HCT116 (cell line): ENCODE results near the gene DDX1. TPM values are rescaled to one million over a fixed set of nuclear protein-coding genes. Genes with fewer than 3 reads are reported as not detected.

ENCODE experiments used
- ATAC-seq: fragments of 200-7000 bp; cut with Tn5 transposase; 2 replicates; pipeline ENCODE4 v1.9.1; 2020; ENCODE audit warnings: mild to moderate bottlenecking, moderate library complexity
- BruUV-seq: library from RNA; stranded (reverse); fragments of 400-500 nt; replicated peaks from 2 replicates; lab custom pipeline; 2021; lab: Mats Ljungman, UMichigan
- CTCF ChIA-PET: fragments of 300-600 bp; sonication (Branson Sonifier 250); formaldehyde crosslinking; loops from one replicate; lab custom pipeline; 2021; ENCODE audit warnings: antibody characterized with exemption; lab: Charles Lee
- POLR2A ChIA-PET: fragments of 300-600, 350-600 bp; sonication (Branson Sonifier 250); formaldehyde crosslinking; loops from one replicate; lab custom pipeline; 2021; ENCODE audit warnings: antibody characterized with exemption; lab: Charles Lee
- RAD21 ChIA-PET, 2 experiments: fragments of 300-600 bp; sonication (Branson Sonifier 250); formaldehyde crosslinking; loops; one replicate each; lab custom pipeline; 2023; ENCODE audit warnings: low total read pairs in 2 of 2; ENCODE audit not compliant: uncharacterized antibody in 2 of 2, unreplicated experiment in 2 of 2, low non-redundant PET in 1 of 2; lab: Charles Lee
- DNase-seq: peaks from one replicate; pipeline ENCODE4 v3.0.0-alpha.2; 2010; ENCODE audit warnings: low read depth, low spot score
- H2AFZ ChIP-seq: fragments of 200-600 bp; shearing (Covaris generic), sonication (generic); 2 replicates; pipeline ENCODE4 v1.6.1; 2017; ENCODE audit warnings: low read depth, mixed run types, mixed read lengths, antibody characterized with exemption, low read length; ENCODE audit not compliant: poor library complexity, severe bottlenecking
- H3K27ac ChIP-seq: 2 replicates; pipeline ENCODE4 v1.5.1; 2012; ENCODE audit warnings: low read depth, low read length
- H3K27me3 ChIP-seq: fragments of 200-600 bp; sonication (generic); 2 replicates; pipeline ENCODE4 v1.6.1; 2016; ENCODE audit warnings: mixed run types, low read length, mixed read lengths; ENCODE audit not compliant: insufficient read depth
- H3K36me3 ChIP-seq, 2 experiments: fragments of 200-500 bp in 1 of 2; fragments of 200-600 bp in 1 of 2; sonication (Bioruptor generic) in 1 of 2; sonication (generic) in 1 of 2; 2 replicates each; pipeline versions ENCODE4 v1.5.1 to v1.6.1; 2014 to 2016; ENCODE audit warnings: low read length in 2 of 2, inconsistent platforms in 1 of 2, mixed read lengths in 1 of 2, mixed run types in 1 of 2; ENCODE audit not compliant: insufficient read depth in 2 of 2, control insufficient read depth in 1 of 2
- H3K4me1 ChIP-seq, 2 experiments: fragments of 200-600 bp in 1 of 2; sonication (generic) in 1 of 2; 2 replicates each; pipeline versions ENCODE4 v1.5.1 to v1.6.1; 2012 to 2017; ENCODE audit warnings: low read length in 2 of 2, inconsistent platforms in 1 of 2, mild to moderate bottlenecking in 1 of 2, mixed read lengths in 1 of 2, mixed run types in 1 of 2, moderate library complexity in 1 of 2; ENCODE audit not compliant: insufficient read depth in 2 of 2, control insufficient read depth in 1 of 2
- H3K4me2 ChIP-seq: fragments of 200-600 bp; sonication (generic); 2 replicates; pipeline ENCODE4 v1.6.1; 2017; ENCODE audit warnings: mixed run types, low read length, mixed read lengths
- H3K4me3 ChIP-seq, 2 experiments: fragments of 200-600 bp in 1 of 2; sonication (generic) in 1 of 2; replicated peaks in 1 of 2; 2 replicates each; pipeline ENCODE4 v1.5.1; 2011 to 2016; ENCODE audit warnings: low read length in 2 of 2, control low read depth in 1 of 2, low read depth in 1 of 2, mild to moderate bottlenecking in 1 of 2, mixed read lengths in 1 of 2, mixed run types in 1 of 2
- H3K79me2 ChIP-seq: fragments of 200-600 bp; sonication (generic); 2 replicates; pipeline ENCODE4 v1.6.1; 2017; ENCODE audit warnings: mild to moderate bottlenecking, mixed run types, low read length, moderate library complexity, mixed read lengths; ENCODE audit not compliant: insufficient read depth
- H3K9ac ChIP-seq: fragments of 200-600 bp; sonication (generic); 2 replicates; pipeline ENCODE4 v1.6.1; 2016; ENCODE audit warnings: low read length, mixed read lengths
- H3K9me2 ChIP-seq: fragments of 200-600 bp; sonication (generic), shearing (Covaris generic); 2 replicates; pipeline ENCODE4 v1.6.1; 2017; ENCODE audit warnings: mixed run types, mild to moderate bottlenecking, moderate library complexity; ENCODE audit not compliant: insufficient read depth
- H3K9me3 ChIP-seq, 2 experiments: fragments of 200-500 bp in 1 of 2; fragments of 200-600 bp in 1 of 2; sonication (Bioruptor generic) in 1 of 2; sonication (generic) in 1 of 2; 2 replicates each; pipeline ENCODE4 v1.6.1; 2014 to 2017; ENCODE audit warnings: low read length in 2 of 2, mixed read lengths in 2 of 2, inconsistent platforms in 1 of 2, low read depth in 1 of 2, mild to moderate bottlenecking in 1 of 2, mixed run types in 1 of 2, moderate library complexity in 1 of 2; ENCODE audit not compliant: control insufficient read depth in 1 of 2, insufficient read depth in 1 of 2
- H4K20me1 ChIP-seq: fragments of 200-600 bp; sonication (generic), shearing (Covaris generic); 2 replicates; pipeline ENCODE4 v1.6.1; 2017; ENCODE audit warnings: mixed run types, mild to moderate bottlenecking, moderate library complexity; ENCODE audit not compliant: insufficient read depth
- CEBPB ChIP-seq: IDR thresholded peaks from 2 replicates; pipeline ENCODE4 v1.6.1; 2012; ENCODE audit warnings: low read depth
- EZH2phosphoT487 ChIP-seq: fragments of 200-600 bp; IDR thresholded peaks from 2 replicates; pipeline ENCODE4 v1.6.1; 2018; ENCODE audit warnings: antibody characterized with exemption, borderline replicate concordance
- POLR2A ChIP-seq: IDR thresholded peaks from 2 replicates; pipeline ENCODE4 v1.7.0; 2011; ENCODE audit warnings: borderline replicate concordance; ENCODE audit not compliant: insufficient read depth, insufficient read length; ENCODE audit errors: extremely low read depth
- REST ChIP-seq: IDR thresholded peaks from 2 replicates; pipeline ENCODE4 v1.6.1; 2012; ENCODE audit warnings: low read depth
- SRF ChIP-seq: IDR thresholded peaks from 2 replicates; pipeline ENCODE4 v1.6.1; 2012; ENCODE audit warnings: low read depth
- ZBTB33 ChIP-seq: IDR thresholded peaks from 2 replicates; pipeline ENCODE4 v1.6.1; 2011; ENCODE audit warnings: mild to moderate bottlenecking, low read length, moderate library complexity; ENCODE audit not compliant: insufficient replicate concordance; ENCODE audit errors: extremely low read depth
- ZNF274 ChIP-seq: fragments of 200-500 bp; sonication (Bioruptor generic); IDR thresholded peaks from 2 replicates; pipeline ENCODE4 v1.6.1; 2014; ENCODE audit warnings: mild to moderate bottlenecking, low read depth, low read length, inconsistent platforms
- intact Hi-C: fragments of 100-400 bp; cut with micrococcal nuclease; formaldehyde crosslinking; loops from 2 replicates; pipeline ENCODE4 v1.10.0; 2022
- total RNA-seq: library from RNA; stranded (reverse); gene quantifications from one replicate; pipeline ENCODE4 v1.2.1, GENCODE V29; 2021; ENCODE audit not compliant: unreplicated experiment

Gene DDX1
- total RNA-seq, 1 experiment from 2014 or later, result 117 TPM

DNA sequence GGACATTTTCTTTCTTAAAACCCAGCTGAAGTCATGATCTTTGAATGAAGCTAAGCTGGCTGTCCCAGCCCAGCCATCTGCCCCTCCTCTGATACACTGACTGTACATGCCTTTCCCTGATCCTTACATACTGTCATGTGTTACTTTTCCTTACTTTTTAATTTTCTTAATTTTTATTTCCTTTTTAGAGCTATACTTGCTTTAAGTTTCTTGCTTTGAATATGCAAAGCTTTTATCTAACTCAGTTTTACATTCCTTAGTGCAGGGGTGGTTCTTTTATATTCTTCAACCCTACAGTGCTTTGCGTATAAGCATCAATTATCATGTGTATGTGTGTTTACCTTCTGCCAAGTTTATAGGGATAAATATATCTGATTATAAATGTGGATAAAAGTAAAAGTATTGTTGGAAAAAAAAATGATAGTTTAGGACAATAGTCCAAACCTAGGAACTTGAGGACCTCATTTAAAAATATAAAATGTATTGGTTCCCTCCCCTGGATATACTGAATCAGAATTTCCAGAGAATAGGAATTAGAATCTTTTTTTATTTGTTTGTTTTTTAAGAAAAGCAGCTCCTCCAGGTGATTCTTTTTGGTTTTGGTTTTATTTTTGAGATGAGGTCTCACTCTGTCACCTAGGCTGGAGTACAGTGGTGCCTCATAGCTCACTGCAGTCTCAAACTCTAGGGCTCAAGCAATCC is 17.8 kb downstream of the DDX1 start:
- no peak overlapping the region for H3K4me3 ChIP-seq
- H3K4me1 ChIP-seq, result no peaks in the 10 kb centered on the region
- H3K9me2 ChIP-seq, result no peaks in the 10 kb centered on the region
- H3K27me3 ChIP-seq, result no peaks in the 10 kb centered on the region
- TF ChIP-seq SRF (no peak), POLR2A (no peak), ZBTB33 (no peak), CEBPB (no peak), EZH2phosphoT487 (no peak), ZNF274 (no peak), REST (no peak)
- TF ChIP-seq, all 23 proteins: peak for 0
- ChIA-PET RAD21 (no interaction called here), CTCF (no interaction called here), POLR2A (no interaction called here)
- no peak overlapping the region for H3K4me2 ChIP-seq
- no peak for DNase-seq
- no peaks in the 10 kb centered on the region for H4K20me1 ChIP-seq
- ATAC-seq, result no peak
- no peak overlapping the region for H2AFZ ChIP-seq
- peaks cover 37 to 45% of the 10 kb centered on the region in 2 experiments for H3K36me3 ChIP-seq
- H3K79me2 ChIP-seq, result no peaks in the 10 kb centered on the region
- no TSS peak for BruUV-seq
- H3K27ac ChIP-seq, result no peak overlapping the region
- H3K9me3 ChIP-seq, result no peaks in the 10 kb centered on the region
- H3K9ac ChIP-seq, result no peak overlapping the region
- intact Hi-C loops, result no loop called here
